BJ (cell line): ENCODE results near the gene EXOC1L. TPM values are rescaled to one million over a fixed set of nuclear protein-coding genes. Genes with fewer than 3 reads are reported as not detected.

Experiments used
- CTCF ChIA-PET: fragments of 350-600 bp; formaldehyde crosslinking; extraction: SDS; loops from one replicate; lab custom pipeline; 2021; ENCODE audit warnings: antibody characterized with exemption, inconsistent platforms; lab: Yijun Ruan, JAX
- POLR2A ChIA-PET: fragments of 300-600 bp; sonication (Branson Sonifier 250); formaldehyde crosslinking; extraction: SDS; loops from one replicate; lab custom pipeline; 2021; ENCODE audit warnings: antibody characterized with exemption; lab: Charles Lee
- DNase-seq: peaks from one replicate; pipeline ENCODE4 v3.0.0-alpha.2; 2011; ENCODE audit warnings: low read depth
- H3K27me3 ChIP-seq: 2 replicates; pipeline ENCODE4 v1.6.0; 2011; ENCODE audit warnings: low read length; ENCODE audit not compliant: control insufficient read depth, insufficient read depth
- H3K36me3 ChIP-seq: 2 replicates; pipeline ENCODE4 v1.5.1; 2011; ENCODE audit warnings: low read length; ENCODE audit not compliant: control insufficient read depth, insufficient read depth
- H3K4me3 ChIP-seq: 2 replicates; pipeline ENCODE4 v1.5.1; 2011; ENCODE audit warnings: low read depth, mild to moderate bottlenecking, control low read depth, low read length
- polyA plus RNA-seq: library from polyadenylated mRNA; depleted of rRNA; stranded (reverse); fragments of >200 nt; gene quantifications from 2 replicates; pipeline ENCODE4 v1.2.3, GENCODE V29; 2011
- TF ChIP-seq, protein P1 (sequence below): IDR thresholded peaks from 2 replicates; pipeline ENCODE4 v1.5.1; 2011; ENCODE audit warnings: low read depth, mild to moderate bottlenecking, control low read depth, inconsistent platforms, low read length, moderate library complexity; ENCODE audit not compliant: insufficient read depth

Gene EXOC1L
- polyA plus RNA-seq, 1 experiment = not detected

DNA sequence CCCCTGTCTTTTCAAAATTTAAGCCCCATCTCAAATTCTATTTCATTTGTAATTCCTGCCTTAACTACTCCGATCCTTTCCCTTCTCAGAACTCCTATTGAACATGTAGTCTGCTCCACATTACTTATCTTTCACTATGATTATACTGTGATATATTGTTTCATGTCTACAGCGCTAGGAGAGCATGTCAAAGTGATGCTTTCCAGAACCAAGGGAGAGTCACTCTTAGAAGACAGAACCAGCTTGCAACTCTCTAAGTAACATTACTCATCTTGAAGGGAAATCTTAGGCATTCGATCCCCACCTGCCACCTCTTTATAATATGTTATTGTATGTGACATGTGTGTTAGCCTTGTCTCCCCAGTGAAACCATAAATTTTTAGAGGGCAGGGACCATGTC lies 10.5 kb downstream of the EXOC1L start:
- Histone ChIP-seq H3K4me3 (no peak overlapping the region), H3K27me3 (no peaks in the 10 kb centered on the region), H3K36me3 (no peaks in the 10 kb centered on the region)
- POLR2A ChIA-PET = no interaction called here
- TF ChIP-seq, protein P1, sequence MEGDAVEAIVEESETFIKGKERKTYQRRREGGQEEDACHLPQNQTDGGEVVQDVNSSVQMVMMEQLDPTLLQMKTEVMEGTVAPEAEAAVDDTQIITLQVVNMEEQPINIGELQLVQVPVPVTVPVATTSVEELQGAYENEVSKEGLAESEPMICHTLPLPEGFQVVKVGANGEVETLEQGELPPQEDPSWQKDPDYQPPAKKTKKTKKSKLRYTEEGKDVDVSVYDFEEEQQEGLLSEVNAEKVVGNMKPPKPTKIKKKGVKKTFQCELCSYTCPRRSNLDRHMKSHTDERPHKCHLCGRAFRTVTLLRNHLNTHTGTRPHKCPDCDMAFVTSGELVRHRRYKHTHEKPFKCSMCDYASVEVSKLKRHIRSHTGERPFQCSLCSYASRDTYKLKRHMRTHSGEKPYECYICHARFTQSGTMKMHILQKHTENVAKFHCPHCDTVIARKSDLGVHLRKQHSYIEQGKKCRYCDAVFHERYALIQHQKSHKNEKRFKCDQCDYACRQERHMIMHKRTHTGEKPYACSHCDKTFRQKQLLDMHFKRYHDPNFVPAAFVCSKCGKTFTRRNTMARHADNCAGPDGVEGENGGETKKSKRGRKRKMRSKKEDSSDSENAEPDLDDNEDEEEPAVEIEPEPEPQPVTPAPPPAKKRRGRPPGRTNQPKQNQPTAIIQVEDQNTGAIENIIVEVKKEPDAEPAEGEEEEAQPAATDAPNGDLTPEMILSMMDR = no peak
- CTCF ChIA-PET = no interaction called here
- no peak for DNase-seq

GRCh38 chr4:55830716-55831115 lies 11.1 kb downstream of the EXOC1L start:
- DNase-seq = no peak
- H3K4me3 ChIP-seq = no peak overlapping the region
- no peaks in the 10 kb centered on the region for H3K36me3 ChIP-seq
- CTCF ChIA-PET = no interaction called here
- H3K27me3 ChIP-seq = no peaks in the 10 kb centered on the region
- TF ChIP-seq, protein P1 = no peak
- POLR2A ChIA-PET = no interaction called here

DNA sequence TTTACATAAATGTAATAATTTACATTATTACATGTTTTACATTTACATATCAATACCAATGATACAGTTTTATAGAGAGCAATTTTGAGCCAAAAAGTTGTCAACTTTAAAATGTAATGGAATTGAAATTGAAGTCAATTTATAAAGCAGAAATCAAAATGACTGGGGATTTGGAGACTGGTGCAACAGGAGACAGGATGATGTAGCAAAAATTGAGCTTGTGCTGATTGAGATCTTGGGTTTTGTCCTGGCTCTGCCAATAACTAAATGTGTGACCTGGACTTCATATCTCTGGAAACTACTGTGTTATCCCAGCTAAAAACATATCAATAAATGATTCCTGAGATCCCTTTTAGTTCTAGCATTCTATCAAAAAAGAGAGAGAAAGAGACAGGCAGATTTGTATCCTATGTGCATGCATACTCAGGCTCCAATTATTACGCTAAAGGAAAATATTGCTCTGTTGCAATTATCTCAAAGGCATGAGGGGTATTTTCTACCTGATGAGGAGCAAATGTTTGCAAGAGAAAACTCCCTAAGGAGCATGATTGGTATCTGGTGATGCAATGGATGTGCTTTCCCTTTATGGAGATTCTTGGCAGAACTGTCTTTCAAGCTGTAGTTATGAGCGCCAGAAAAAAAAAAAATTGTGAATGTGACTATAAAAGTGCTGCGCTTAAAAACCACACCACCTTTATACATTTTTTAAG lies 14.7 kb downstream of the EXOC1L start:
- no peaks in the 10 kb centered on the region for H3K27me3 ChIP-seq
- ChIA-PET CTCF (no interaction called here), POLR2A (no interaction called here)
- no peaks in the 10 kb centered on the region for H3K36me3 ChIP-seq
- DNase-seq = no peak
- TF ChIP-seq, protein P1 = no peak
- no peak overlapping the region for H3K4me3 ChIP-seq

DNA sequence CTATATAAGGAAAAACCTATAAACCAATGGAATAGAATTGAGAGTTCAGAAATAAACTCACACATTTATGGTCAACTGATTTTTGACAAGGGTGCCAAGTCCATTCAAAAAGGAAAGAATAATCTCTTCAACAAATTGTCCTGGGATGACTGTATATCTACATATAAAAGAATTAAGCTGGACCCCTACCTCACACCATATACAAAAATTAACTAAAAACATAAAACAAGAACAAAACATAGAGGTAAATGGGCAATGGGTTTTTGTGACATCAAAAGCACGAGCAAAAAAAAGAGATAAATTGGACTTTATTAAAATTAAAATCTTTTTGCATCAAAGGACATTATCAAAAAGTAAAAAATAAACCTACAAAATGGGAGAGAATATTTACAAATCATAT lies 18.3 kb downstream of the EXOC1L start:
- ChIA-PET CTCF (no interaction called here), POLR2A (no interaction called here)

DNA sequence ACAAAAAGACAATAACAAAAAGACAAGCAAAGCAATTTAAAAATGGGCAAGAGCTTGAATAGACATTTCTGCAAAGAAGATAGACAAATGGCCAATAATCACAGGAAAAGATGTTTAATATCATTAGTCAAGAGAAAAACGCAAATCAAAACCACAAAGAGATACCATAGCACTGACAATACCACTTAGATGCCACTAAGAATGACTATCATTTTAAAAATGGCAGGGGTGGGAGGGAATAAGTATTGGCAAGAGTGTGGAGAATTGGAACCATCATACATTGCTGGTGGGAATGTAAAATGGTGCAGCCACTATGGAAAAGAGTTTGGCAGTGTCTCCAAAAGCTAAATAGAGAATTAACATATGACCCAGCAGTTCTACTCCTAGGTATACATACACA lies 18.8 kb downstream of the EXOC1L start:
- Histone ChIP-seq H3K4me3 (no peak overlapping the region), H3K27me3 (no peaks in the 10 kb centered on the region), H3K36me3 (no peaks in the 10 kb centered on the region)
- TF ChIP-seq, protein P1 = no peak
- ChIA-PET POLR2A (no interaction called here), CTCF (no interaction called here)
- DNase-seq = no peak

More for the DNA sequence above, 18.3 kb downstream of the EXOC1L start:
- Histone ChIP-seq H3K27me3 (no peaks in the 10 kb centered on the region), H3K4me3 (no peak overlapping the region), H3K36me3 (no peaks in the 10 kb centered on the region)
- no peak for DNase-seq
- TF ChIP-seq, protein P1 = no peak
